T-helper 1 cell treated with Interleukin-12 subunit alpha and Interleukin-12 subunit beta and Interleukin-4 antibody, amounts not matched to agents 30 ng/mL and 1 ng/mL, for 36 hours (primary cell): ENCODE data around the gene GPX3. TPM values are rescaled to one million over a fixed set of nuclear protein-coding genes. Genes with fewer than 3 reads are reported as not detected.

Experiments
- intact Hi-C: fragments of 100-400 bp; cut with micrococcal nuclease; formaldehyde crosslinking; loops from one replicate; pipeline ENCODE4 v1.15.1; 2024
- total RNA-seq: library from RNA; stranded (reverse); gene quantifications from 2 replicates; pipeline ENCODE4 v1.2.3, GENCODE V29; 2022

The GPX3 gene
- total RNA-seq, 1 donor from 2014 or later = not detected

DNA sequence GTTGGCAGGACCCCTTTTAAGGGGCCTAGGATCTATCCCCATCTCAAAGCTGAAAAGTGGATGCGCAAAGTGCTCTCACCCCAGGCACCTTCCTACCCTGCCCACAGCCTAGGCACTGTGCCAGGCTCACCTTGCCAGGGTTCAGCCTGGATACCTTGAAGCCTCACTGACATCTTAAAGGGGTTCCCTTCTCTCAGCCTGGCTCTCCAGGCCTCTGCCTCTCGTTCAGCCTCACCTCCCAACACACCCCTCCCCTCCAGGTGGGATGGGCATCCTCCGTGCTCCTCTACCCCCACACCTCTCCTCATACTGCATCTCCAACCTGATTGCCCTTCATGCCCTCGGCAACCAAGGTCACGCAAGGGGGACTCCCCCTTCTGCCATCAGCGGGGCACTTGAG lies 34.9 kb downstream of the GPX3 start:
- intact Hi-C loops = no loop called here

GRCh38 chr5:151056379-151057325 lies 36.3 kb downstream of the GPX3 start:
- intact Hi-C loops = no loop called here

- intact Hi-C loops = no loop called here
Observed at GRCh38 chr5:151058301-151058700, 37.9 kb downstream of the GPX3 start.

DNA sequence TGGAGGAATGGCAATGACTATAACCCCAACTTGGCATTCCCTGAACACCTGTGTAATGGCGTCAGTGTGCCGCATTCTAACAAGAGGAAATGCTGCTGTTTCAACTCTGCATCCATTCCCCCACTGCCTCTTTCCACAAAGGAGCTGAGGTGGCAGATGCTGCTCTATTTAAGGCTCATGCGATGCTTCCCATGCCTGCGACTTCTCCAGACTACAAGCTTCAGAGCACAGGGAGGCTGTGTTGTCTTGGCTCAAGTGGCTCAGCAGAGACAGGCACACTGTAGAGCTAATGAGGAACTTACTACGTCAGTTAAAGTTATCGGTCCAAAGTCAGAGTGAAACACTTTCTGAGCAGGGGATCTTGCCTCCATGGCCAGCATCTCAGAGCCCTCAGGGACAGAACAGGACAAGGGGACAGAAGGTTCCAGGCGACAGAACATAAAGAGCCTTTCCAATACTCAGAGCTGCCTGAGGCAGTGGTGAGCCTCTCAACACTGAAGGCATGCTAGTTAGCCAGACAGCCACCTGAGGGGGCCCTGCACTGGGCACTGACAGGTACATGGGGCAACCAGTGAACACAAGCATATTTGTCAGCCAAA lies 38.6 kb downstream of the GPX3 start:
- intact Hi-C loops = no loop called here

DNA sequence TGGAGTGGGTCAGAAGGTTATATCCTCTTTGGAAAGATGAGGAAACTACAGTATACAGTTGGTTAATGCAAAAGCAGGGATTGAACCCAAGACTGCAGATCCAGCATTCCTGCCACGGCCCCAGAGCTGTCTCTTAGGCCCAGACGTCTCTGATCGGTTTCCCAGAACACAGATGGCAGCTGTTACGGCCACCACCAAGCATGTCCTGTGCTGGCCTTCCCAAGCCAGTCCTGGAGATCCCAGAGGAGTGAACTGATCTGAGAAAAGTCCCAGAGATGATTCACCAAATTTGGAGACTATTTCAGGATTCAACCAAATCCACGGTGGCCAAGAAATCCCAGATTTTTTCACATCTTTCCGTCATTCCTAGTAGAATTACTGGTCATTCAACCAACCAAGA lies 40.4 kb downstream of the GPX3 start:
- intact Hi-C loops = loop anchor here (1.0 kb wide), 1 partner anchor 21 kb away; the partner anchor contains the start of gene TNIP1

DNA sequence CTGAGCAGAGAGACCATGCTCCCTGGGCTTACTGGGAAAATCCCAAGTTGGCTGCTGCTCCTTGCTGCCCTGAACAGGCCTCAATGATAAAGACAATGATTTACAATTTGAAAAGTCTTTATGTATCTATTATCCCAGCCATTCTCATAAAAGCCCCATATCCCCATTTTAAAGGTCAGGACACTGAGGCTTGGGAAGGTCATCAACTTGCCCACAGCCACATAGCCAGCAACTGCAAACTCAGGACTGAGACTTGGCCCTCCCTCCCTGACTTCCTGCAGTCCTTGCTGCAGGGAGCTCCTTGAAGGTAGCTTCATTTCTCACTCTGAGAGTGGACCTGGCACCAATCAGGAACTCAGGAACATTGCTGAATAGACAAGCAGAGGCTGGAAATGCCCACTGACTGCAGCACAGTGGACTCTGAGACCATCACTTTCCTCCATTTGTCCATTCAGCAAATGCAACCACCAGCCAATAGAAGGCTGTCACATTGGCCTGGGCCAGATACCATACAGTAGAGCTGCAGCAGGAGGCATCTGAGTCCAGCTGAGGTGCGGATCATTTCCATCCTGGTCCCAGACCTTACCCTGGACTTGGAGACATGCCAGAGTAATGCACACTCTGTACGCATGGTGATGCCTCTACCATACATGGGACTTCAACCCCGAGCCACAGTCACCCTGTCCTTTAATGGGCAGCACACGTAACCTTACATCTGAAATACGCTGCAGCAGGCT lies 42.2 kb downstream of the GPX3 start:
- intact Hi-C loops = no loop called here

- intact Hi-C loops = no loop called here
Observed at GRCh38 chr5:151063142-151063989, 43.0 kb downstream of the GPX3 start.

DNA sequence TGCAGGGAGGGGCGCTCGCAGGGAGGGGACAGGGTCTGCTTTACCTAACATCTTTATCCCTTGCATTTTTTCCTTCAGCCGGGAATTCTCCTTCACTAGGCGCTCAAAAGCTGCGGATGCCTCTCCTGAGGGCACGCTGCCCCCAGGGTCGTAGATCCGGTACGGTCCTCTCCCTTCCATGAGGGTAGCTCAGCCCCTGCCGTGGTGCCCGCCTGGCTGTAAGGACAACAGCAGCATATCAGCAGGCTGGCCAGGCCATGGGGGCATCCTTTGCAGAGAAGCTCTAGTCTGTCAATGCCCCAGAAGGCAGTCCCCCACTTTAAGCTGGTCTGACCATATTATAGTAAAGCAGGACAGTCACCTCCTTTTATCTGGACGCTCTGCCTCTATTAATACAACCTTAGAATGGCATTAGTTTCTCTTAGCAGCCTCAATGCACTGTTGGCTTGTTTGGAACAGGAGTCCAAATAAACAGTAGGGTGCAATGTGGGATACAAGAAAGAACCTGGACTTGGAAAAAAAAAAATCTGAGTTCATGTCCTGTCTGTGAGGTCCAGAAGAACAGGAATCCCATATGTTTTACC lies 44.6 kb downstream of the GPX3 start:
- intact Hi-C loops = no loop called here

- intact Hi-C loops = no loop called here
Observed at GRCh38 chr5:151065609-151066008, 45.2 kb downstream of the GPX3 start.

DNA sequence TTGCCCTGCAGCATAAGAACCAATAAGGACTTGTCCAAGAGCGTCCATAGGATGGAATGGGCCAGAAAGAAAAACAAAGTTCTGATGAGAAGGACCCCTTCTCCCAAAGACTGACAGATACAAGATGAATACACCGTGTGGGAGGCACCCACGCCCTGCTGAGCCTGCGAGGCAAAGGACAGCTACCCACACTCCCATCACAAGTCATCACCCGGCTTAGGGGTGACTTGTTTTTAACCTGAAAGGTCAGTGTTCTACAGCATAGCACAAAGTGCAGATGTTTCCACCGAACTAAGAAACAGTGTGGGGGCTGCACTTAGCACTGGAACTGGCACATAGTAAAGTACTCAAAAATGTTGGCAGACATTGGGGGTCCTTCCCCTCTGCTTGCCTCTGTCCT lies 46.5 kb downstream of the GPX3 start:
- intact Hi-C loops = no loop called here

DNA sequence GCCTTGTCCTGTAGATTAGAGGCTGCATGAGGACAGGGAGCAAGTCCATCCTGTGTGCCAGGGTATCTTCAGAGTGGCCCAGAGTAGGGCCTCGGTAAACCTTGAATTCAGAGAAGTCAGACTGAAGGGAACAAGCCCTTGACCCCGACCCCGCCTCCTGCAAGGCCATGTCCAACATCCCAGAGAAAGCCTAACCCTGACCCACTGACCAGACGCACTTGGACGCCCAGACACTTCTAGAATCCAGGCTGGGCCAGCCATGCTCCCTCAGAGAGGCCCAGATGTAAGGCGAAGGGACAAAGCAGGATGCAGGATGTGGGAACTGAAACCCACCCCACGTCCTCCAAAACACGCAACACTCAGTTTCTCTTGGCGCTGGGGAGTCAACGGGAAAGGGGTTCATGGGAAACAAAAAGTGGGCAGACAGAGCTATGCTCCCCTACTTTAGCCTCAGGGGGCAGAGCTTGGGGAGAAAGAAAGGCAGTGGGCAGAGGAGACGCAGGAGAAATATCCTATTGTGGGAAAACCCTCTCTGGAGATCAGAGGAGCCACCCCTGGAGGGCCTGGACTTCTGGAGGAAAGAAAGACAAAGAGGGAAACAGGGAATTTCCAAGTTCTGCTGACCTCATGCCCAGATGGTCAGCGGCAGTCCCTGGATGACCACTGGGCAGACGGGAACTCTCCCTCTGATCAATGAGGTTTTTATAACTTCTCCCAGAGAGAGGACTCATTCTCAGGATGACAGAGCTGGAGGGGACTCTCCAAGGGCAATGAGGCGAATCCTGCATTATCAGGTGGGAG lies 47.4 kb downstream of the GPX3 start:
- intact Hi-C loops = no loop called here

DNA sequence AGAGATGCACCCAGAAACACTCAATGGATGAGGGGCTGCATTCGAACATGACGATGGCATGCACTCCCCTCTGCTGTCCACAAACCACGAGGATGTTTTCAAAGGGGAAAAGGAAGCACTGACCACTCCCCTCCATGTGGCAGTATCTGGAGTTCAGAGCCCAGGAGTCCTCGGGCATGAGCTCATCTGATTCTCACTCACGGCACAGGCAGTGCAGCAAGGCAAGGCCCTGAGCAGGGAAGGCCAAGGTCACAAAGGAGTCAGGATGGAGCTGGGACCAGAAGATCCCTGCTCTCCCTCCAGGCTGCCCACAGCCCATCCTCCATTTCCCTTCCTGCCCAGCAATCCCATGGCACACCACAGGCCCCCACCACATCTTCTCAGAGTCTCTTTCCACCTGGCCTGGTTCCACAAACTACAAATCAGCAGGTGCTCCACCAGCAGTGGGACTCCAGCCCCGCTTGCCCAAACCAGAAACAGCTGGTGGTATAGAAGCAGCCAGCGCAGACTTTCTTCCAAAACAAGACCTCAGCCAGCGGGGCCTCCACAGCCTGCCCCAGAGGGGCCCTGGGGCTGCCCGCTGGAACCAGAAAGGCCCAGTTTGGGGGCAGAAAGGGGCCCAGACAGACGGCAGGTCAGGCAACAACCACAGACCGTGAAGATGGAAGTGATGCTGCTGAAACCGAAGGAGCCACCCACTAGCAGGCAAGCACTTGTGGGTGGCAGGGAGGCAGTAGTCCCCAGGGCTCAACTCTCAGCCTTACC lies 48.2 kb downstream of the GPX3 start:
- intact Hi-C loops = no loop called here

GRCh38 chr5:151070449-151070848 lies 50.1 kb downstream of the GPX3 start:
- intact Hi-C loops = no loop called here

DNA sequence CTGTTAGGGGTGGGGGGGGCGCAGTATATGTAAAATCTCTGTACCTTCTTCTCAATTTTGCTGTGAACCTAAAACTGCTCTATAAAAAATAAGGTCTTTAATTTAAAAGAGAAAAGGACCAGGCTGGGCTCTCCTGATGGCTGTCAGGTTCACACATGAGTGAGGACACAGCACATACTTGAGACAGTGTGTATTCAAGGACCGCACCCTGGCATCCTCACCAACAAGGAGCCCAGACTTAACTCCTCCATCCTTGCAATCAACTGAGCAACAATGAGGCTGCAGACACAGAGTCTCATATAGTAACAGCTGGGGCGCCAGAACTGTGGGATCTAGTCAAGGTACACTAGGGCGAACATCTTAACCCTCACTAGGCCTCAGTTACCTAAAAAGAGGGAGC lies 50.6 kb downstream of the GPX3 start:
- intact Hi-C loops = no loop called here

DNA sequence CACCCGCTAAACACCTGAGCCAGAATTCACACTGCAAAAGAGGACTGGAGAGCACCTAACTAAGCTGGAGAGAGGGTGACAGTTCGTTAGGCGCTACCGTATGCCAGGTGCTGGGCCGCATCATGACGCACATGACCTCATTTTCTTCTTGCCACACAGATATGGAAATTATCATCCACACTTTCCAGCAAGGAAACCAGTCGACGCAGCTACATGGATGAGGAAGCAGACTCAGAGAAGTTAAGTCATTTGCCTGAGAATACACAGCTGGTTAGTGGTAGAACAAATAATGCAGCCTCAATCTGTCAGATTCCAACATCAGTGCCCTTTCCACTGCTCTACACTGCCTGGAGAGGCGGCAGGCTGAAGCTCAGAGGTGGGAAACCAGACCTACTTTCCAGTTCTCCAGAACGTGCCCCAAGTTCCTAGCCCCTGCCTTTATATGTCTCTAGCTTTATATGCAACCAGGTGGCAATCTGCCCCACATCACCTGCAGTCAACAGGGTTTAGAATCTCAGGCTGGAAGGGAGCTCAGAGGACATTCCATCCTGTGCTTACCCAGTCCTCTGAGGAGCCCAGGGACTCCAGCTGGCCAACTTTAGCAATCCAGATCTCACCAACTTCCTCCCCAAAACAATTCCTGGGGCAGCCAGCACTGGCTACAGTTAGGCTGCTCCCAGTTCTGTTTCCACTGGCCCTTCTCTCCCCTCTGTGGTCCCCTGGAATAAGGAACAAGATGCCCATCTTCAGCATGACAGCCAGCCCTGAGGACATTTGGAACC lies 51.6 kb downstream of the GPX3 start:
- intact Hi-C loops = no loop called here

GRCh38 chr5:151072630-151073025 lies 52.2 kb downstream of the GPX3 start:
- intact Hi-C loops = no loop called here

DNA sequence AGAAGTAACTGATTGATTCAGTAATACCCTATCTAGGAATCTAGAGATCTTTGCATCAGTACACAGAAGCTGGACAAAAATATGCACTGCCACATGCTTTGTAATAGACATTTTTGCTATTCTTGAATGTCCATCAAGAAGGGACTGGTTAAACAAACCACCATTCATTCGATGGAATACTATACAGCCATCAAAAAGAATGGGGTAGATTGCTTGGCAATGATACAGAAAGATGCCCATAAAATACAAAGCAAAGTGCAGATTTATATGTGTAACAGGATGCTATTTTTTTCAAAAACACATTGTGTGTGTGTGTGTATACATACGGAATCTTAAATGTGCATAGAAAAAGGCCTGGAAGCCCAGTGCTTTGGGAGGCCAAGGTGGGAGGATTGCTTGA lies 52.9 kb downstream of the GPX3 start:
- intact Hi-C loops = no loop called here

GRCh38 chr5:151074557-151074956 lies 54.2 kb downstream of the GPX3 start:
- intact Hi-C loops = no loop called here
